Uterus (tissue), 4 donors: ENCODE data around the gene TMEM167B. TPM values are rescaled to one million over a fixed set of nuclear protein-coding genes. Genes with fewer than 3 reads are reported as not detected.

ENCODE experiments used
- DNase-seq, 2 donors: peaks; one replicate each; pipeline ENCODE4 v3.0.0-alpha.2; 2019 to 2020
- H3K27ac ChIP-seq, 2 donors: fragments of 200-600 bp; sonication (generic); 1 replicate in 1 of 2; 2 replicates in 1 of 2; pipeline ENCODE4 v1.5.1; 2016 to 2018
- H3K27me3 ChIP-seq, 2 donors: fragments of 200-600 bp; sonication (generic); one replicate each; pipeline ENCODE4 v1.5.1; 2018 to 2019; ENCODE audit warnings: control low read depth in 1 of 2
- H3K36me3 ChIP-seq, 2 donors: fragments of 200-600 bp; sonication (generic); one replicate each; pipeline ENCODE4 v1.5.1; 2019; ENCODE audit warnings: control low read depth in 1 of 2
- H3K4me1 ChIP-seq, 2 donors: fragments of 200-600 bp; sonication (generic); one replicate each; pipeline ENCODE4 v1.5.1; 2018 to 2019; ENCODE audit warnings: control low read depth in 1 of 2
- H3K4me3 ChIP-seq, 2 donors: fragments of 200-600 bp; sonication (generic); 1 replicate in 1 of 2; 2 replicates in 1 of 2; pipeline ENCODE4 v1.5.1; 2018 to 2019; ENCODE audit warnings: mild to moderate bottlenecking in 1 of 2
- H3K9me3 ChIP-seq, 2 donors: fragments of 200-600 bp; sonication (generic); one replicate each; pipeline ENCODE4 v1.5.1; 2019; ENCODE audit warnings: control low read depth in 1 of 2
- CTCF ChIP-seq, 4 experiments: fragments of 200-600 bp in 2 of 4; fragments of 450-650 bp in 2 of 4; sonication (generic) in 2 of 4; IDR thresholded peaks; one replicate each; pipeline ENCODE4 v1.5.1; 2016 to 2019; ENCODE audit warnings: antibody characterized with exemption in 4 of 4, mild to moderate bottlenecking in 2 of 4, moderate library complexity in 1 of 4
- POLR2A ChIP-seq, 2 donors: fragments of 450-650 bp; IDR thresholded peaks; one replicate each; pipeline ENCODE4 v1.6.1; 2016; ENCODE audit warnings: antibody characterized with exemption in 2 of 2, mild to moderate bottlenecking in 1 of 2, moderate library complexity in 1 of 2
- intact Hi-C: fragments of 100-400 bp; cut with DNase I; formaldehyde crosslinking; loops from one replicate; pipeline ENCODE4 v1.15.1; 2023; ENCODE audit warnings: low total_unique reads
- total RNA-seq, 4 donors: library from RNA; depleted of rRNA in 3 of 4; stranded (reverse); fragments of >200 nt in 3 of 4; gene quantifications; one replicate each; pipeline versions ENCODE4 v1.1.0 to v1.2.4, GENCODE V29; 2014 to 2023
- donor health status: DM: yes; HTN: yes; CAD: no.

The TMEM167B gene
- total RNA-seq, 4 donors from 2014 or later = 10.2 to 56.2 (median 36.4) TPM

GRCh38 chr1:109114342-109114674, 23.7 kb downstream of the TMEM167B start:
- no peak for TF ChIP-seq POLR2A (IDR thresholded peaks at IDR 0.05)
- TF ChIP-seq CTCF (IDR thresholded peaks at IDR 0.05) = no peak
- peaks cover 0 to 4% of the 10 kb centered on the region in 2 donors for H3K4me1 ChIP-seq
- DNase-seq = no peak
- H3K4me3 ChIP-seq = peak overlapping the region in 1 of 2 donors; percentile 27
- intact Hi-C loops = no loop called here
- H3K9me3 ChIP-seq = no peaks in the 10 kb centered on the region
- no peak overlapping the region for H3K27ac ChIP-seq
- H3K36me3 ChIP-seq = no peaks in the 10 kb centered on the region
- peaks cover 3 to 15% of the 10 kb centered on the region in 2 donors for H3K27me3 ChIP-seq

- TF ChIP-seq CTCF (IDR thresholded peaks at IDR 0.05) = no peak
- TF ChIP-seq POLR2A (IDR thresholded peaks at IDR 0.05) = no peak
- H3K36me3 ChIP-seq = no peaks in the 10 kb centered on the region
- no peak for DNase-seq
- H3K27me3 ChIP-seq = peaks cover 3 to 15% of the 10 kb centered on the region in 2 donors
- no peak overlapping the region for H3K4me3 ChIP-seq
- H3K9me3 ChIP-seq = no peaks in the 10 kb centered on the region
- intact Hi-C loops = no loop called here
- no peak overlapping the region for H3K27ac ChIP-seq
- peaks cover 0 to 4% of the 10 kb centered on the region in 2 donors for H3K4me1 ChIP-seq
Measured at GRCh38 chr1:109115685-109116084, 25.1 kb downstream of the TMEM167B start.

GRCh38 chr1:109116286-109116685, 25.7 kb downstream of the TMEM167B start:
- no peaks in the 10 kb centered on the region for H3K9me3 ChIP-seq
- no peak for DNase-seq
- TF ChIP-seq CTCF (IDR thresholded peaks at IDR 0.05) (no peak), POLR2A (IDR thresholded peaks at IDR 0.05) (no peak)
- H3K27me3 ChIP-seq = peaks cover 3 to 15% of the 10 kb centered on the region in 2 donors
- H3K27ac ChIP-seq = no peak overlapping the region
- H3K4me1 ChIP-seq = peaks cover 0 to 4% of the 10 kb centered on the region in 2 donors
- intact Hi-C loops = no loop called here
- no peaks in the 10 kb centered on the region for H3K36me3 ChIP-seq
- H3K4me3 ChIP-seq = no peak overlapping the region

- no peaks in the 10 kb centered on the region for H3K9me3 ChIP-seq
- no peak overlapping the region for H3K27ac ChIP-seq
- no peak for TF ChIP-seq CTCF (IDR thresholded peaks at IDR 0.05)
- TF ChIP-seq POLR2A (IDR thresholded peaks at IDR 0.05) = no peak
- peaks cover 3 to 15% of the 10 kb centered on the region in 2 donors for H3K27me3 ChIP-seq
- peaks cover 0 to 2% of the 10 kb centered on the region in 2 donors for H3K4me1 ChIP-seq
- no peaks in the 10 kb centered on the region for H3K36me3 ChIP-seq
- DNase-seq = no peak
- intact Hi-C loops = no loop called here
- no peak overlapping the region for H3K4me3 ChIP-seq
Measured at GRCh38 chr1:109118089-109118488, 27.5 kb downstream of the TMEM167B start.

- Histone ChIP-seq H3K27me3 (peaks cover 0 to under 1% of the 10 kb centered on the region in 2 donors), H3K27ac (no peak overlapping the region)
- intact Hi-C loops = no loop called here
Measured at GRCh38 chr1:109120356-109120755, 29.8 kb downstream of the TMEM167B start.

More at GRCh38 chr1:109120356-109120755, 29.8 kb downstream of the TMEM167B start:
- Histone ChIP-seq H3K4me1 (no peaks in the 10 kb centered on the region), H3K9me3 (no peaks in the 10 kb centered on the region), H3K4me3 (no peak overlapping the region), H3K36me3 (no peaks in the 10 kb centered on the region)
- no peak for DNase-seq
- TF ChIP-seq POLR2A (IDR thresholded peaks at IDR 0.05) (no peak), CTCF (IDR thresholded peaks at IDR 0.05) (no peak)
